ENCODE data around the gene DHX30.
"Not testable (repeated sequence)": the region's sequence is repeated elsewhere in the genome, so short reads cannot be mapped to it uniquely, and the experiment has no call there.

The DHX30 gene

GRCh38 chr3:47854720-47855455 is 52.0 kb downstream of the DHX30 start:
- no peak for DNase-seq

GRCh38 chr3:47855461-47856383 is 52.8 kb downstream of the DHX30 start:
- DNase-seq = no peak

GRCh38 chr3:47856669-47857068 is 53.7 kb downstream of the DHX30 start:
- no peak for DNase-seq

GRCh38 chr3:47857151-47857550 is 54.2 kb downstream of the DHX30 start:
- no peak for DNase-seq

- no peak for DNase-seq
Observed at GRCh38 chr3:47859956-47860605, 57.1 kb downstream of the DHX30 start.

GRCh38 chr3:47863391-47864128 is 60.6 kb downstream of the DHX30 start:
- DNase-seq = no peak

GRCh38 chr3:47865192-47865591 is 62.3 kb downstream of the DHX30 start:
- no peak for DNase-seq

- DNase-seq = no peak
Observed at GRCh38 chr3:47867451-47868044, 64.6 kb downstream of the DHX30 start.

- no peak for DNase-seq
Observed at GRCh38 chr3:47868306-47868705, 65.4 kb downstream of the DHX30 start.

- DNase-seq = no peak
Observed at GRCh38 chr3:47870156-47870555, 67.2 kb downstream of the DHX30 start.

- DNase-seq = no peak
Observed at GRCh38 chr3:47870702-47871260, 67.8 kb downstream of the DHX30 start.

- no peak for DNase-seq
Observed at GRCh38 chr3:47871389-47871788, 68.5 kb downstream of the DHX30 start.

GRCh38 chr3:47872916-47873315 is 70.0 kb downstream of the DHX30 start:
- no peak for DNase-seq

- DNase-seq = no peak
Observed at GRCh38 chr3:47874438-47874837, 71.5 kb downstream of the DHX30 start.

- no peak for DNase-seq
Observed at GRCh38 chr3:47874913-47875312, 72.0 kb downstream of the DHX30 start.

GRCh38 chr3:47877290-47877689 is 74.4 kb downstream of the DHX30 start:
- no peak for DNase-seq

GRCh38 chr3:47877719-47878118 is 74.8 kb downstream of the DHX30 start:
- DNase-seq = no peak

GRCh38 chr3:47882338-47882737 is 79.4 kb downstream of the DHX30 start:
- DNase-seq = no peak

- DNase-seq = no peak
Observed at GRCh38 chr3:47884603-47885002, 81.7 kb downstream of the DHX30 start.

GRCh38 chr3:47885168-47885567 is 82.2 kb downstream of the DHX30 start:
- no peak for DNase-seq

- DNase-seq = not testable (repeated sequence)
Observed at GRCh38 chr3:47887991-47888390, 85.1 kb downstream of the DHX30 start.

Measured in NCI-H2171 treated with DMSO at 0.1 percent for 48 hours (cell line).